Thyroid gland (tissue), 4 donors: ENCODE results near the gene SYNDIG1L.

Source experiments
- CTCF ChIP-seq, 6 experiments: fragments of 200-600 bp in 3 of 6; fragments of 450-650 bp in 3 of 6; sonication (generic) in 3 of 6; IDR thresholded peaks; one replicate each; pipeline ENCODE4 v1.5.1; 2016 to 2019; ENCODE audit warnings: antibody characterized with exemption in 6 of 6, mild to moderate bottlenecking in 2 of 6, inconsistent platforms in 1 of 6, moderate library complexity in 1 of 6
- POLR2A ChIP-seq, 2 donors: fragments of 450-650 bp; IDR thresholded peaks; one replicate each; pipeline ENCODE4 v1.6.1; 2017; ENCODE audit warnings: antibody characterized with exemption in 2 of 2, mild to moderate bottlenecking in 2 of 2, moderate library complexity in 1 of 2

- TF ChIP-seq CTCF (IDR thresholded peaks at IDR 0.05) (no peak), POLR2A (IDR thresholded peaks at IDR 0.05) (no peak)
Observed at GRCh38 chr14:74407801-74408154, 18.2 kb downstream of the SYNDIG1L start.
